Ramos (cell line): Measurements from ENCODE around the gene KRTAP10-12.

Experiments
- in situ Hi-C: fragments of 300-500 bp; cut with MboI; formaldehyde crosslinking; loops from one replicate; pipeline ENCODE4 v1.14.3; 2022; ENCODE audit warnings: low sequenced_read_pairs; ENCODE audit not compliant: unreplicated experiment

The KRTAP10-12 gene

GRCh38 chr21:44710294-44710665 lies 13.3 kb downstream of the KRTAP10-12 start:
- in situ Hi-C loops = no loop called here

GRCh38 chr21:44710756-44711326 lies 13.9 kb downstream of the KRTAP10-12 start:
- in situ Hi-C loops = no loop called here

GRCh38 chr21:44711327-44712202 lies 14.6 kb downstream of the KRTAP10-12 start, which contains the start of gene TSPEAR:
TSPEAR (minus strand) TSS chr21:44711572; CDS start chr21:44711514, 58 bp downstream.
- in situ Hi-C loops = no loop called here

- in situ Hi-C loops = no loop called here
Measured at GRCh38 chr21:44712203-44713028, 15.4 kb downstream of the KRTAP10-12 start.

GRCh38 chr21:44713130-44713529 lies 16.2 kb downstream of the KRTAP10-12 start:
- in situ Hi-C loops = no loop called here

- in situ Hi-C loops = no loop called here
Measured at GRCh38 chr21:44713846-44714245, 16.9 kb downstream of the KRTAP10-12 start.

GRCh38 chr21:44714905-44715304 lies 17.9 kb downstream of the KRTAP10-12 start:
- in situ Hi-C loops = no loop called here

- in situ Hi-C loops = no loop called here
Measured at GRCh38 chr21:44716984-44717383, 20.0 kb downstream of the KRTAP10-12 start.

GRCh38 chr21:44718093-44718492 lies 21.1 kb downstream of the KRTAP10-12 start:
- in situ Hi-C loops = no loop called here

GRCh38 chr21:44718571-44718970 lies 21.6 kb downstream of the KRTAP10-12 start:
- in situ Hi-C loops = no loop called here

GRCh38 chr21:44720170-44720569 lies 23.2 kb downstream of the KRTAP10-12 start:
- in situ Hi-C loops = no loop called here

GRCh38 chr21:44722731-44723130 lies 25.8 kb downstream of the KRTAP10-12 start:
- in situ Hi-C loops = no loop called here

- in situ Hi-C loops = no loop called here
Measured at GRCh38 chr21:44723177-44724131, 26.5 kb downstream of the KRTAP10-12 start.

- in situ Hi-C loops = no loop called here
Measured at GRCh38 chr21:44724196-44724595, 27.2 kb downstream of the KRTAP10-12 start.

- in situ Hi-C loops = no loop called here
Measured at GRCh38 chr21:44724926-44725325, 28.0 kb downstream of the KRTAP10-12 start.

- in situ Hi-C loops = no loop called here
Measured at GRCh38 chr21:44726826-44727225, 29.9 kb downstream of the KRTAP10-12 start.

GRCh38 chr21:44727321-44727720 lies 30.3 kb downstream of the KRTAP10-12 start:
- in situ Hi-C loops = no loop called here

- in situ Hi-C loops = no loop called here
Measured at GRCh38 chr21:44727757-44728156, 30.8 kb downstream of the KRTAP10-12 start.

GRCh38 chr21:44728716-44729115 lies 31.7 kb downstream of the KRTAP10-12 start:
- in situ Hi-C loops = no loop called here
